ENCODE measurements around the gene KLHL11.

Gene KLHL11

GRCh38 chr17:41910701-41911391 is 45.6 kb upstream of the KLHL11 start:
- DNase-seq (ENCODE audit: extremely low spot score), result no peak
- ChIA-PET POLR2A (interaction anchor here (0.8 to 1.5 kb wide), 3 partner anchors 9 to 118 kb away, joined by 3 to 4 read pairs (median 3); partner anchors contain the start of gene ODAD4), CTCF (no interaction called here)
- no peak for TF ChIP-seq ARNT (IDR thresholded peaks at IDR 0.05)
- TF ChIP-seq FOXA1 (IDR thresholded peaks at IDR 0.05), result no peak
- no peak for TF ChIP-seq CTBP1 (IDR thresholded peaks at IDR 0.05; ENCODE audit: borderline replicate concordance)
- TF ChIP-seq FOXK2 (IDR thresholded peaks at IDR 0.05), result no peak
- TF ChIP-seq PKNOX1 (IDR thresholded peaks at IDR 0.05), result no peak
- no peak for TF ChIP-seq SUZ12 (IDR thresholded peaks at IDR 0.05)
- TF ChIP-seq TARDBP (IDR thresholded peaks at IDR 0.05), result no peak
- TF ChIP-seq SP1 (IDR thresholded peaks at IDR 0.05), result no peak
- no peak for TF ChIP-seq ZNF384 (IDR thresholded peaks at IDR 0.05)
- no peak for TF ChIP-seq L3MBTL2 (conservative IDR thresholded peaks at IDR 0.05)
- no peak for TF ChIP-seq BHLHE40 (IDR thresholded peaks at IDR 0.05; ENCODE audit: borderline replicate concordance)
- TF ChIP-seq FOXM1 (IDR thresholded peaks at IDR 0.05; ENCODE audit: borderline replicate concordance), result no peak

GRCh38 chr17:41909088-41909487 is 43.9 kb upstream of the KLHL11 start:
- no peak for DNase-seq (ENCODE audit: extremely low spot score)
- ChIA-PET CTCF (interaction anchor here (0.5 kb wide), 1 partner anchor 216 kb away, joined by 3 read pairs; no protein-coding TSS in a partner anchor), POLR2A (interaction anchor here (0.6 to 1.6 kb wide), 5 partner anchors 8 to 219 kb away, joined by 3 to 6 read pairs (median 3); partner anchors contain the start of gene ODAD4)
- TF ChIP-seq SP1 (IDR thresholded peaks at IDR 0.05) (no peak), LEF1 (IDR thresholded peaks at IDR 0.05; ENCODE audit: borderline replicate concordance) (no peak), ELF4 (IDR thresholded peaks at IDR 0.05) (no peak), ZNF384 (IDR thresholded peaks at IDR 0.05) (no peak), ARNT (IDR thresholded peaks at IDR 0.05) (no peak), CTBP1 (IDR thresholded peaks at IDR 0.05; ENCODE audit: borderline replicate concordance) (no peak), L3MBTL2 (conservative IDR thresholded peaks at IDR 0.05) (no peak), FOXM1 (IDR thresholded peaks at IDR 0.05; ENCODE audit: borderline replicate concordance) (no peak), SUZ12 (IDR thresholded peaks at IDR 0.05) (no peak), PKNOX1 (IDR thresholded peaks at IDR 0.05) (no peak), TARDBP (IDR thresholded peaks at IDR 0.05) (no peak), BHLHE40 (IDR thresholded peaks at IDR 0.05; ENCODE audit: borderline replicate concordance) (no peak)

GRCh38 chr17:41907633-41908539 is 42.7 kb upstream of the KLHL11 start:
- no peak for DNase-seq (ENCODE audit: extremely low spot score)
- TF ChIP-seq FOXM1 (IDR thresholded peaks at IDR 0.05; ENCODE audit: borderline replicate concordance) (no peak), SUZ12 (IDR thresholded peaks at IDR 0.05) (no peak), TARDBP (IDR thresholded peaks at IDR 0.05) (no peak), ZNF384 (IDR thresholded peaks at IDR 0.05) (no peak), LEF1 (IDR thresholded peaks at IDR 0.05; ENCODE audit: borderline replicate concordance) (no peak), NFRKB (IDR thresholded peaks at IDR 0.05) (no peak), PKNOX1 (IDR thresholded peaks at IDR 0.05) (no peak)
- ChIA-PET CTCF (interaction anchor here (0.5 to 0.6 kb wide), 2 partner anchors 23 to 61 kb away, joined by 3 to 7 read pairs; partner anchors contain the start of gene ODAD4), POLR2A (interaction anchor here (1.1 to 1.6 kb wide), 4 partner anchors 10 to 218 kb away, joined by 3 to 5 read pairs (median 4); partner anchors contain the start of genes ACLY and ODAD4)

- ChIA-PET CTCF (interaction anchor here (0.6 kb wide), 1 partner anchor 60 kb away, joined by 3 read pairs; no protein-coding TSS in a partner anchor), POLR2A (interaction anchor here (1.1 to 1.4 kb wide), 2 partner anchors 12 to 23 kb away, joined by 4 to 5 read pairs; partner anchors contain the start of genes ACLY and ODAD4)
- no peak for DNase-seq (ENCODE audit: extremely low spot score)
- TF ChIP-seq HDGF (IDR thresholded peaks at IDR 0.05; ENCODE audit: borderline replicate concordance), result no peak
- no peak for TF ChIP-seq ELF4 (IDR thresholded peaks at IDR 0.05)
- no peak for TF ChIP-seq CTBP1 (IDR thresholded peaks at IDR 0.05; ENCODE audit: borderline replicate concordance)
- TF ChIP-seq LEF1 (IDR thresholded peaks at IDR 0.05; ENCODE audit: borderline replicate concordance), result no peak
- TF ChIP-seq PKNOX1 (IDR thresholded peaks at IDR 0.05), result no peak
- TF ChIP-seq FOXK2 (IDR thresholded peaks at IDR 0.05), result no peak
- TF ChIP-seq ZNF384 (IDR thresholded peaks at IDR 0.05), result no peak
- TF ChIP-seq BHLHE40 (IDR thresholded peaks at IDR 0.05; ENCODE audit: borderline replicate concordance), result no peak
- no peak for TF ChIP-seq SUZ12 (IDR thresholded peaks at IDR 0.05)
- no peak for TF ChIP-seq FOXM1 (IDR thresholded peaks at IDR 0.05; ENCODE audit: borderline replicate concordance)
These were observed 41.9 kb upstream of the KLHL11 start for GRCh38 chr17:41907185-41907556.

All from HEK293T (cell line).